Measurements from ENCODE around the gene LRP2.

Gene LRP2

DNA sequence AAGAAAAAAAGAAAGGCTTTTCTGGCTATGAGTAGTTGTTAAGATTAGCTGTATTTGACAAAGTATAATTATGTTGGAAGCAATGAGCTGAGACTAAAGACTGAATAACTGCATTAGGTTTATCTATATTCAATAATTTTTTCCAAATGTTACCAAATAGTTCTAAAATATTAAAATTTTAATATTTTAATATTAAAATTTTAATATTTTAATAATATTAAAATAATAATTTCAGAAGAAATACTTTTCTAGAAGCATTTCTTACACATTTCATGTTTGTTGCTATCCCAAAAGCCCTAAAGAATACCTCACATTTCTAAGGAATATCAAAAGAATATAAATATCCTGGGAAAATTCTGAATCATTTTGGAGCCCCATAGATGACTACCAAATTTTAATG is 74.7 kb downstream of the LRP2 start (continued):
- TF ChIP-seq ZNF138 (tag by site-specific recombination; IDR thresholded peaks at IDR 0.05; ENCODE audit: borderline replicate concordance) (no peak), YY2 (tag by site-specific recombination; IDR thresholded peaks at IDR 0.05) (no peak), ZNF433 (tag by site-specific recombination; IDR thresholded peaks at IDR 0.05; ENCODE audit: low read depth) (no peak), ZNF629 (tag by site-specific recombination; IDR thresholded peaks at IDR 0.05) (no peak), ZNF394 (tag by site-specific recombination; IDR thresholded peaks at IDR 0.05; ENCODE audit: borderline replicate concordance) (no peak), ZNF514 (tag by site-specific recombination; IDR thresholded peaks at IDR 0.05) (no peak), ZFHX2 (tag by site-specific recombination; conservative IDR thresholded peaks at IDR 0.05) (no peak), SETDB1 (IDR thresholded peaks at IDR 0.05; ENCODE audit: insufficient read length, low read length) (no peak)
- TF ChIP-seq, protein P1, sequence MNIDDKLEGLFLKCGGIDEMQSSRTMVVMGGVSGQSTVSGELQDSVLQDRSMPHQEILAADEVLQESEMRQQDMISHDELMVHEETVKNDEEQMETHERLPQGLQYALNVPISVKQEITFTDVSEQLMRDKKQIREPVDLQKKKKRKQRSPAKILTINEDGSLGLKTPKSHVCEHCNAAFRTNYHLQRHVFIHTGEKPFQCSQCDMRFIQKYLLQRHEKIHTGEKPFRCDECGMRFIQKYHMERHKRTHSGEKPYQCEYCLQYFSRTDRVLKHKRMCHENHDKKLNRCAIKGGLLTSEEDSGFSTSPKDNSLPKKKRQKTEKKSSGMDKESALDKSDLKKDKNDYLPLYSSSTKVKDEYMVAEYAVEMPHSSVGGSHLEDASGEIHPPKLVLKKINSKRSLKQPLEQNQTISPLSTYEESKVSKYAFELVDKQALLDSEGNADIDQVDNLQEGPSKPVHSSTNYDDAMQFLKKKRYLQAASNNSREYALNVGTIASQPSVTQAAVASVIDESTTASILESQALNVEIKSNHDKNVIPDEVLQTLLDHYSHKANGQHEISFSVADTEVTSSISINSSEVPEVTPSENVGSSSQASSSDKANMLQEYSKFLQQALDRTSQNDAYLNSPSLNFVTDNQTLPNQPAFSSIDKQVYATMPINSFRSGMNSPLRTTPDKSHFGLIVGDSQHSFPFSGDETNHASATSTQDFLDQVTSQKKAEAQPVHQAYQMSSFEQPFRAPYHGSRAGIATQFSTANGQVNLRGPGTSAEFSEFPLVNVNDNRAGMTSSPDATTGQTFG (tag by site-specific recombination; IDR thresholded peaks at IDR 0.05; ENCODE audit: borderline replicate concordance) = no peak
- TF ChIP-seq, protein P2, sequence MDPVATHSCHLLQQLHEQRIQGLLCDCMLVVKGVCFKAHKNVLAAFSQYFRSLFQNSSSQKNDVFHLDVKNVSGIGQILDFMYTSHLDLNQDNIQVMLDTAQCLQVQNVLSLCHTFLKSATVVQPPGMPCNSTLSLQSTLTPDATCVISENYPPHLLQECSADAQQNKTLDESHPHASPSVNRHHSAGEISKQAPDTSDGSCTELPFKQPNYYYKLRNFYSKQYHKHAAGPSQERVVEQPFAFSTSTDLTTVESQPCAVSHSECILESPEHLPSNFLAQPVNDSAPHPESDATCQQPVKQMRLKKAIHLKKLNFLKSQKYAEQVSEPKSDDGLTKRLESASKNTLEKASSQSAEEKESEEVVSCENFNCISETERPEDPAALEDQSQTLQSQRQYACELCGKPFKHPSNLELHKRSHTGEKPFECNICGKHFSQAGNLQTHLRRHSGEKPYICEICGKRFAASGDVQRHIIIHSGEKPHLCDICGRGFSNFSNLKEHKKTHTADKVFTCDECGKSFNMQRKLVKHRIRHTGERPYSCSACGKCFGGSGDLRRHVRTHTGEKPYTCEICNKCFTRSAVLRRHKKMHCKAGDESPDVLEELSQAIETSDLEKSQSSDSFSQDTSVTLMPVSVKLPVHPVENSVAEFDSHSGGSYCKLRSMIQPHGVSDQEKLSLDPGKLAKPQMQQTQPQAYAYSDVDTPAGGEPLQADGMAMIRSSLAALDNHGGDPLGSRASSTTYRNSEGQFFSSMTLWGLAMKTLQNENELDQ (tag by site-specific recombination; IDR thresholded peaks at IDR 0.05; ENCODE audit: low read depth) = no peak

DNA sequence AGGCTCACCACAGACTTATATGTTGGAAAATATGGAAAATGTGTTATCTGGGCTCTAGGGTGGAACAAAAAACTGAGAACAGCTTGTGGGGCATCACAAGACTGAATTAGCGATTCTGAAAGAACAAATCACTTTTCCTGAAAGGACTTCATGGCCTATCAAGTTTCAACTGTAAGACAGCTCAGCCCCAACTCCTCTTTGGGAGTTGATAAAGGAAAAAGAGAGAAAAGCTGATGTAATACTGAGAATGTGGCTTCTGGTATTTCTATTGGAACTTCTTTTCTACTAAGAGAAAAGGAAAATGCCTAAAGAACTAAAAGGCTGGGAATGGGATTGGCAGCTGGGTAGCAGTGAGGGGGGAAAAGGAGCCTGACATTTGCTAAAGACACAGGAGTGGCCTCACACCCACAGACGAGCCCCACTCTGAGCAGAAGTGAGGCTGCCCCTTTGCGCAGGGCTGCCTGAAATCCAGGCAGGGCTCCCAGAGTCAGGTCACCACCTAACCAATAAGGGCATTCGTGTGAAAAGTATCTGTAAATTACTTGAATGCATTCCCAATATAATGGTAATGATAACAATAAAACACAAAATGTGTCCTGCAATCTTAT is 75.6 kb downstream of the LRP2 start:
- no peaks in the 10 kb centered on the region for H3K4me1 ChIP-seq (ENCODE audit: control insufficient read depth, insufficient read depth, low read length)
- CTCF ChIA-PET = interaction anchor here (1.3 kb wide), 1 partner anchor 8 kb away, joined by 3 read pairs; no protein-coding TSS in a partner anchor
- H3K27ac ChIP-seq (ENCODE audit: extremely low read depth, low read depth, low read length) = no peak overlapping the region
- no peaks in the 10 kb centered on the region for H3K9me3 ChIP-seq (ENCODE audit: control insufficient read depth, insufficient read depth, low read depth, low read length)
- POLR2A ChIA-PET = no interaction called here
- no peak overlapping the region for H3K4me3 ChIP-seq (ENCODE audit: low read depth, low read length)
- H3K36me3 ChIP-seq (ENCODE audit: control insufficient read depth in 2 of 2, insufficient read depth in 1 of 2, low read length in 2 of 2) = peaks cover 0 to 16% of the 10 kb centered on the region in 2 experiments; a peak in 1 of 3 replicates
- TF ChIP-seq TRIM28 (IDR thresholded peaks at IDR 0.05; ENCODE audit: borderline replicate concordance, low read length) (no peak), ZNF596 (tag by site-specific recombination; IDR thresholded peaks at IDR 0.05) (no peak), ZNF202 (tag by site-specific recombination; IDR thresholded peaks at IDR 0.05; ENCODE audit: borderline replicate concordance) (no peak), ZSCAN16 (tag by site-specific recombination; IDR thresholded peaks at IDR 0.05) (no peak), ZBTB1 (tag by site-specific recombination; IDR thresholded peaks at IDR 0.05) (no peak), BCL11B (tag by site-specific recombination; IDR thresholded peaks at IDR 0.05; ENCODE audit: low read depth) (no peak)
- TF ChIP-seq, protein P3, sequence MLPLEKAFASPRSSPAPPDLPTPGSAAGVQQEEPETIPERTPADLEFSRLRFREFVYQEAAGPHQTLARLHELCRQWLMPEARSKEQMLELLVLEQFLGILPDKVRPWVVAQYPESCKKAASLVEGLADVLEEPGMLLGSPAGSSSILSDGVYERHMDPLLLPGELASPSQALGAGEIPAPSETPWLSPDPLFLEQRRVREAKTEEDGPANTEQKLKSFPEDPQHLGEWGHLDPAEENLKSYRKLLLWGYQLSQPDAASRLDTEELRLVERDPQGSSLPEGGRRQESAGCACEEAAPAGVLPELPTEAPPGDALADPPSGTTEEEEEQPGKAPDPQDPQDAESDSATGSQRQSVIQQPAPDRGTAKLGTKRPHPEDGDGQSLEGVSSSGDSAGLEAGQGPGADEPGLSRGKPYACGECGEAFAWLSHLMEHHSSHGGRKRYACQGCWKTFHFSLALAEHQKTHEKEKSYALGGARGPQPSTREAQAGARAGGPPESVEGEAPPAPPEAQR (tag by site-specific recombination; IDR thresholded peaks at IDR 0.05) = no peak
- TF ChIP-seq, protein P4, sequence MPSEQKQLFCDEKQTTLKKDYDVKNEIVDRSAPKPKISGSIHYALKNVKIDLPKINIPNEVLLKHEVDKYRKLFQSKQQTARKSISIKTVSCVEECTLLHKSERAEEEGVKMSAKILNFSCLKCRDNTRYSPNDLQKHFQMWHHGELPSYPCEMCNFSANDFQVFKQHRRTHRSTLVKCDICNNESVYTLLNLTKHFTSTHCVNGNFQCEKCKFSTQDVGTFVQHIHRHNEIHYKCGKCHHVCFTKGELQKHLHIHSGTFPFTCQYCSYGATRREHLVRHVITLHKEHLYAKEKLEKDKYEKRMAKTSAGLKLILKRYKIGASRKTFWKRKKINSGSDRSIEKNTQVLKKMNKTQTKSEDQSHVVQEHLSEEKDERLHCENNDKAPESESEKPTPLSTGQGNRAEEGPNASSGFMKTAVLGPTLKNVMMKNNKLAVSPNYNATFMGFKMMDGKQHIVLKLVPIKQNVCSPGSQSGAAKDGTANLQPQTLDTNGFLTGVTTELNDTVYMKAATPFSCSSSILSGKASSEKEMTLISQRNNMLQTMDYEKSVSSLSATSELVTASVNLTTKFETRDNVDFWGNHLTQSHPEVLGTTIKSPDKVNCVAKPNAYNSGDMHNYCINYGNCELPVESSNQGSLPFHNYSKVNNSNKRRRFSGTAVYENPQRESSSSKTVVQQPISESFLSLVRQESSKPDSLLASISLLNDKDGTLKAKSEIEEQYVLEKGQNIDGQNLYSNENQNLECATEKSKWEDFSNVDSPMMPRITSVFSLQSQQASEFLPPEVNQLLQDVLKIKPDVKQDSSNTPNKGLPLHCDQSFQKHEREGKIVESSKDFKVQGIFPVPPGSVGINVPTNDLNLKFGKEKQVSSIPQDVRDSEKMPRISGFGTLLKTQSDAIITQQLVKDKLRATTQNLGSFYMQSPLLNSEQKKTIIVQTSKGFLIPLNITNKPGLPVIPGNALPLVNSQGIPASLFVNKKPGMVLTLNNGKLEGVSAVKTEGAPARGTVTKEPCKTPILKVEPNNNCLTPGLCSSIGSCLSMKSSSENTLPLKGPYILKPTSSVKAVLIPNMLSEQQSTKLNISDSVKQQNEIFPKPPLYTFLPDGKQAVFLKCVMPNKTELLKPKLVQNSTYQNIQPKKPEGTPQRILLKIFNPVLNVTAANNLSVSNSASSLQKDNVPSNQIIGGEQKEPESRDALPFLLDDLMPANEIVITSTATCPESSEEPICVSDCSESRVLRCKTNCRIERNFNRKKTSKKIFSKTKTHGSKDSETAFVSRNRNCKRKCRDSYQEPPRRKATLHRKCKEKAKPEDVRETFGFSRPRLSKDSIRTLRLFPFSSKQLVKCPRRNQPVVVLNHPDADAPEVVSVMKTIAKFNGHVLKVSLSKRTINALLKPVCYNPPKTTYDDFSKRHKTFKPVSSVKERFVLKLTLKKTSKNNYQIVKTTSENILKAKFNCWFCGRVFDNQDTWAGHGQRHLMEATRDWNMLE (tag by site-specific recombination; conservative IDR thresholded peaks at IDR 0.05; ENCODE audit: low read depth) = no peak
- TF ChIP-seq, protein P5, sequence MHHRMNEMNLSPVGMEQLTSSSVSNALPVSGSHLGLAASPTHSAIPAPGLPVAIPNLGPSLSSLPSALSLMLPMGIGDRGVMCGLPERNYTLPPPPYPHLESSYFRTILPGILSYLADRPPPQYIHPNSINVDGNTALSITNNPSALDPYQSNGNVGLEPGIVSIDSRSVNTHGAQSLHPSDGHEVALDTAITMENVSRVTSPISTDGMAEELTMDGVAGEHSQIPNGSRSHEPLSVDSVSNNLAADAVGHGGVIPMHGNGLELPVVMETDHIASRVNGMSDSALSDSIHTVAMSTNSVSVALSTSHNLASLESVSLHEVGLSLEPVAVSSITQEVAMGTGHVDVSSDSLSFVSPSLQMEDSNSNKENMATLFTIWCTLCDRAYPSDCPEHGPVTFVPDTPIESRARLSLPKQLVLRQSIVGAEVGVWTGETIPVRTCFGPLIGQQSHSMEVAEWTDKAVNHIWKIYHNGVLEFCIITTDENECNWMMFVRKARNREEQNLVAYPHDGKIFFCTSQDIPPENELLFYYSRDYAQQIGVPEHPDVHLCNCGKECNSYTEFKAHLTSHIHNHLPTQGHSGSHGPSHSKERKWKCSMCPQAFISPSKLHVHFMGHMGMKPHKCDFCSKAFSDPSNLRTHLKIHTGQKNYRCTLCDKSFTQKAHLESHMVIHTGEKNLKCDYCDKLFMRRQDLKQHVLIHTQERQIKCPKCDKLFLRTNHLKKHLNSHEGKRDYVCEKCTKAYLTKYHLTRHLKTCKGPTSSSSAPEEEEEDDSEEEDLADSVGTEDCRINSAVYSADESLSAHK (tag by site-specific recombination; IDR thresholded peaks at IDR 0.05) = no peak
- TF ChIP-seq, protein P6, sequence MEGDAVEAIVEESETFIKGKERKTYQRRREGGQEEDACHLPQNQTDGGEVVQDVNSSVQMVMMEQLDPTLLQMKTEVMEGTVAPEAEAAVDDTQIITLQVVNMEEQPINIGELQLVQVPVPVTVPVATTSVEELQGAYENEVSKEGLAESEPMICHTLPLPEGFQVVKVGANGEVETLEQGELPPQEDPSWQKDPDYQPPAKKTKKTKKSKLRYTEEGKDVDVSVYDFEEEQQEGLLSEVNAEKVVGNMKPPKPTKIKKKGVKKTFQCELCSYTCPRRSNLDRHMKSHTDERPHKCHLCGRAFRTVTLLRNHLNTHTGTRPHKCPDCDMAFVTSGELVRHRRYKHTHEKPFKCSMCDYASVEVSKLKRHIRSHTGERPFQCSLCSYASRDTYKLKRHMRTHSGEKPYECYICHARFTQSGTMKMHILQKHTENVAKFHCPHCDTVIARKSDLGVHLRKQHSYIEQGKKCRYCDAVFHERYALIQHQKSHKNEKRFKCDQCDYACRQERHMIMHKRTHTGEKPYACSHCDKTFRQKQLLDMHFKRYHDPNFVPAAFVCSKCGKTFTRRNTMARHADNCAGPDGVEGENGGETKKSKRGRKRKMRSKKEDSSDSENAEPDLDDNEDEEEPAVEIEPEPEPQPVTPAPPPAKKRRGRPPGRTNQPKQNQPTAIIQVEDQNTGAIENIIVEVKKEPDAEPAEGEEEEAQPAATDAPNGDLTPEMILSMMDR (tag by site-specific recombination; IDR thresholded peaks at IDR 0.05) = no peak

All from HEK293 (cell line).